ENCODE measurements around the gene ANGPTL5. TPM values are rescaled to one million over a fixed set of nuclear protein-coding genes. Genes with fewer than 3 reads are reported as not detected.
"Not testable (repeated sequence)": the region's sequence is repeated elsewhere in the genome, so short reads cannot be mapped to it uniquely, and the experiment has no call there.

The ANGPTL5 gene
- polyA plus RNA-seq, 1 of the 3 experiments (the other 2 are of a cell fraction): not detected

GRCh38 chr11:101860696-101861427, 55.5 kb downstream of the ANGPTL5 start:
- no peaks in the 10 kb centered on the region for H3K27me3 ChIP-seq (ENCODE audit: insufficient read depth)
- no peaks in the 10 kb centered on the region for H3K36me3 ChIP-seq (replicated peaks in 1 of 2; ENCODE audit: control insufficient read depth in 1 of 2, insufficient read depth in 2 of 2, low read length in 1 of 2)
- H3K9ac ChIP-seq: no peak overlapping the region
- DNase-seq: peak; percentile 30
- 14% methylated on average over 9 of the region's 9 CpGs for whole genome bisulfite sequencing (ENCODE audit: low lambda C conversion rate)
- H4K20me1 ChIP-seq (ENCODE audit: insufficient read depth): no peaks in the 10 kb centered on the region
- H3K27ac ChIP-seq (ENCODE audit: low read depth in 2 of 2, low read length in 1 of 2): no peak overlapping the region
- H3K4me2 ChIP-seq: no peak overlapping the region
- ChIA-PET CTCF (interaction anchor here (0.6 to 7.5 kb wide), 36 partner anchors 9 to 331 kb away, joined by 3 to 263 read pairs (median 4); partner anchors contain the start of gene CEP126), POLR2A (no interaction called here)
- H2AFZ ChIP-seq (ENCODE audit: low read depth): 0 out of 2 replicates have a peak overlapping the region, but pooled peaks have one; percentile 19
- no peaks in the 10 kb centered on the region for H3K9me2 ChIP-seq
- H3F3A ChIP-seq (replicated peaks; ENCODE audit: insufficient read depth): peaks cover 28% of the 10 kb centered on the region
- TF ChIP-seq FOXM1 (IDR thresholded peaks at IDR 0.05; ENCODE audit: low read depth): no peak
- TF ChIP-seq SMC3 (IDR thresholded peaks at IDR 0.05; ENCODE audit: low read depth, low read length): peak; percentile 83
- no peak for TF ChIP-seq RXRA (IDR thresholded peaks at IDR 0.05; ENCODE audit: borderline replicate concordance, low read depth)
- no peak for TF ChIP-seq PBX3 (IDR thresholded peaks at IDR 0.05)
- TF ChIP-seq CHD2 (IDR thresholded peaks at IDR 0.05; ENCODE audit: low read length, partially characterized antibody): no peak
- TF ChIP-seq TAF1 (IDR thresholded peaks at IDR 0.05; ENCODE audit: borderline replicate concordance, low read depth, low read length): no peak
- TF ChIP-seq ZBTB33 (IDR thresholded peaks at IDR 0.05; ENCODE audit: borderline replicate concordance, low read depth): no peak
- peak; percentile 85 for TF ChIP-seq CTCF (IDR thresholded peaks at IDR 0.05)
- TF ChIP-seq TCF12 (IDR thresholded peaks at IDR 0.05): no peak
- TF ChIP-seq RAD21 (IDR thresholded peaks at IDR 0.05; ENCODE audit: low read length): peak; percentile 73
- no peak for TF ChIP-seq GATA2 (CRISPR knock-in tag; IDR thresholded peaks at IDR 0.05)
- H3K4me3 ChIP-seq (ENCODE audit: low read depth in 2 of 2, low read length in 1 of 2): no peak overlapping the region; a peak in 1 of 4 replicates
- peaks cover 0 to 11% of the 10 kb centered on the region in 2 experiments; a peak in 1 of 4 replicates for H3K4me1 ChIP-seq (ENCODE audit: control insufficient read depth in 1 of 2, insufficient read depth in 2 of 2, low read depth in 1 of 2, low read length in 1 of 2)
- H3K9me3 ChIP-seq: no peaks in the 10 kb centered on the region
- no peaks in the 10 kb centered on the region for H3K79me2 ChIP-seq (ENCODE audit: insufficient read depth)

- H3K9me3 ChIP-seq; H3F3A ChIP-seq (replicated peaks; ENCODE audit: insufficient read depth); H3K9me2 ChIP-seq; H3K27me3 ChIP-seq (ENCODE audit: insufficient read depth); H3K27ac ChIP-seq (ENCODE audit: low read depth in 2 of 2, low read length in 1 of 2); H3K9ac ChIP-seq; H3K79me2 ChIP-seq (ENCODE audit: insufficient read depth); H3K4me2 ChIP-seq; H3K36me3 ChIP-seq (replicated peaks in 1 of 2; ENCODE audit: control insufficient read depth in 1 of 2, insufficient read depth in 2 of 2, low read length in 1 of 2); H2AFZ ChIP-seq (ENCODE audit: low read depth); POLR2A ChIA-PET; H3K4me1 ChIP-seq (ENCODE audit: control insufficient read depth in 1 of 2, insufficient read depth in 2 of 2, low read depth in 1 of 2, low read length in 1 of 2); DNase-seq; H4K20me1 ChIP-seq (ENCODE audit: insufficient read depth): not testable (repeated sequence)
- TF ChIP-seq SMC3 (IDR thresholded peaks at IDR 0.05; ENCODE audit: low read depth, low read length) (peak; percentile 22; the same call in 1 of the 2 replicates), CTCF (IDR thresholded peaks at IDR 0.05) (peak; percentile 46), RAD21 (IDR thresholded peaks at IDR 0.05; ENCODE audit: low read length) (peak; percentile 33; the same call in 1 of the 2 replicates)
- 12% methylated on average over 8 of the region's 11 CpGs for WGBS (ENCODE audit: low lambda C conversion rate)
- peak overlapping the region; percentile 25 to 32; a peak in 2 of 4 replicates for H3K4me3 ChIP-seq (ENCODE audit: low read depth in 2 of 2, low read length in 1 of 2)
- CTCF ChIA-PET: interaction anchor here (1.0 to 2.6 kb wide), 3 partner anchors 9 to 156 kb away, joined by 4 to 19 read pairs (median 9); no protein-coding TSS in a partner anchor
Observed at GRCh38 chr11:101852260-101852659, 64.1 kb downstream of the ANGPTL5 start.

All from SK-N-SH (cell line).